OCI-LY1 (cell line): ENCODE data around the gene MRPL48.

Experiments used
- EZH2 ChIP-seq: fragments of 200-600 bp; sonication (generic), shearing (Covaris generic); IDR thresholded peaks from 2 replicates; pipeline ENCODE4 v1.8.0; 2017; ENCODE audit warnings: borderline replicate concordance, mixed run types, mild to moderate bottlenecking, antibody characterized with exemption, low read length, moderate library complexity, mixed read lengths
- TF ChIP-seq, protein P1 (sequence below): fragments of 200-600 bp; sonication (generic), shearing (Covaris generic); IDR thresholded peaks from 2 replicates; pipeline ENCODE4 v1.5.1; 2017; ENCODE audit warnings: mild to moderate bottlenecking, antibody characterized with exemption, low read length, moderate library complexity, mixed read lengths

DNA sequence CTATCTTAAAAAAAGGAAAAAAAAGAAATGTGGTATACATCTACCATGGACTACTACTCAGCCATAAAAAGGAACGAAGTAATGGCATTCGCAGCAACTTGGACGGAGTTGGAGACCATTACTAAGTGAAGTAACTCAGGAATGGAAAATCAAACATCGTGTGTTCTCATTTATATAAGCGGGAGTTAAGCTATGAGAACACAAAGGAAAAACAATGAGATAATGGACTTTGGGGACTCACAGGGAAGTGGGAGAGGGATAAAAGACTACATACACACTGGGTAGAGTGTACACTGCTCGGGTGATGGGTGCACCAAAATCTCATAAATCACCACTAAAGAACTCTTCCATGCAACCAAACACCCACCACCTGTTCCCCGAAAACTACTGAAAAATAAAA is 38.6 kb upstream of the MRPL48 start:
- TF ChIP-seq, protein P1, sequence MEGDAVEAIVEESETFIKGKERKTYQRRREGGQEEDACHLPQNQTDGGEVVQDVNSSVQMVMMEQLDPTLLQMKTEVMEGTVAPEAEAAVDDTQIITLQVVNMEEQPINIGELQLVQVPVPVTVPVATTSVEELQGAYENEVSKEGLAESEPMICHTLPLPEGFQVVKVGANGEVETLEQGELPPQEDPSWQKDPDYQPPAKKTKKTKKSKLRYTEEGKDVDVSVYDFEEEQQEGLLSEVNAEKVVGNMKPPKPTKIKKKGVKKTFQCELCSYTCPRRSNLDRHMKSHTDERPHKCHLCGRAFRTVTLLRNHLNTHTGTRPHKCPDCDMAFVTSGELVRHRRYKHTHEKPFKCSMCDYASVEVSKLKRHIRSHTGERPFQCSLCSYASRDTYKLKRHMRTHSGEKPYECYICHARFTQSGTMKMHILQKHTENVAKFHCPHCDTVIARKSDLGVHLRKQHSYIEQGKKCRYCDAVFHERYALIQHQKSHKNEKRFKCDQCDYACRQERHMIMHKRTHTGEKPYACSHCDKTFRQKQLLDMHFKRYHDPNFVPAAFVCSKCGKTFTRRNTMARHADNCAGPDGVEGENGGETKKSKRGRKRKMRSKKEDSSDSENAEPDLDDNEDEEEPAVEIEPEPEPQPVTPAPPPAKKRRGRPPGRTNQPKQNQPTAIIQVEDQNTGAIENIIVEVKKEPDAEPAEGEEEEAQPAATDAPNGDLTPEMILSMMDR = no peak
- TF ChIP-seq EZH2 = no peak
